Tibial nerve (tissue), 3 donors: ENCODE measurements around the gene MICU1.

ENCODE experiments used
- POLR2A ChIP-seq, 2 donors: fragments of 450-650 bp; IDR thresholded peaks; one replicate each; pipeline ENCODE4 v1.6.1; 2017; ENCODE audit warnings: antibody characterized with exemption in 2 of 2, mild to moderate bottlenecking in 2 of 2, moderate library complexity in 2 of 2
- TF ChIP-seq, protein P1 (sequence below), 5 experiments: fragments of 200-600 bp in 3 of 5; fragments of 450-650 bp in 2 of 5; sonication (generic) in 3 of 5; IDR thresholded peaks; one replicate each; pipeline ENCODE4 v1.5.1; 2016 to 2019; ENCODE audit warnings: antibody characterized with exemption in 5 of 5, mild to moderate bottlenecking in 3 of 5, moderate library complexity in 2 of 5

DNA sequence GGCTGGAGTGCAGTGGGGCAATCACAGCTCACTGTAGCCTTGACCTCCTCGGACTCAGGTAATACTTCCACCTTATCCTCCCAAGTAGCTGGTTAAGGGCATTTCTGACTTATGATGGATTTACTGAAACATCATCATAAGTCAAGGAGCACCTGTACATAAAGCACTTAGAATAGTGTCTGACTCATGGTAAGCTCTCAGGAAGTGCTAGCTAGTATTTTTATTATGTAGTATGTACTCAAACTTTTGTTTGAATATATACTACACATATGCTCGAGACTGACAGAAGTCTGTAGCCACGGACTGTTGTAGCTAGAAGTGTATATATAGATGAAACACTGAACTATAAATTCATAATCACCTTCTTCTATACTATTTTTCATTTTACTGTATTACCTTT lies 163.6 kb downstream of the MICU1 start:
- TF ChIP-seq, protein P1, sequence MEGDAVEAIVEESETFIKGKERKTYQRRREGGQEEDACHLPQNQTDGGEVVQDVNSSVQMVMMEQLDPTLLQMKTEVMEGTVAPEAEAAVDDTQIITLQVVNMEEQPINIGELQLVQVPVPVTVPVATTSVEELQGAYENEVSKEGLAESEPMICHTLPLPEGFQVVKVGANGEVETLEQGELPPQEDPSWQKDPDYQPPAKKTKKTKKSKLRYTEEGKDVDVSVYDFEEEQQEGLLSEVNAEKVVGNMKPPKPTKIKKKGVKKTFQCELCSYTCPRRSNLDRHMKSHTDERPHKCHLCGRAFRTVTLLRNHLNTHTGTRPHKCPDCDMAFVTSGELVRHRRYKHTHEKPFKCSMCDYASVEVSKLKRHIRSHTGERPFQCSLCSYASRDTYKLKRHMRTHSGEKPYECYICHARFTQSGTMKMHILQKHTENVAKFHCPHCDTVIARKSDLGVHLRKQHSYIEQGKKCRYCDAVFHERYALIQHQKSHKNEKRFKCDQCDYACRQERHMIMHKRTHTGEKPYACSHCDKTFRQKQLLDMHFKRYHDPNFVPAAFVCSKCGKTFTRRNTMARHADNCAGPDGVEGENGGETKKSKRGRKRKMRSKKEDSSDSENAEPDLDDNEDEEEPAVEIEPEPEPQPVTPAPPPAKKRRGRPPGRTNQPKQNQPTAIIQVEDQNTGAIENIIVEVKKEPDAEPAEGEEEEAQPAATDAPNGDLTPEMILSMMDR (IDR thresholded peaks at IDR 0.05), result no peak
- no peak for TF ChIP-seq POLR2A (IDR thresholded peaks at IDR 0.05)
